ENCODE measurements around the gene ATP6V1G2.

GRCh38 chr6:31531162-31531561 lies 15.2 kb downstream of the ATP6V1G2 start:
- TF ChIP-seq CTCF (conservative IDR thresholded peaks at IDR 0.05; ENCODE audit: low read length) (no peak), EZH2phosphoT487 (IDR thresholded peaks at IDR 0.05; ENCODE audit: borderline replicate concordance, low read depth, low read length) (no peak)

All from OCI-LY7 (cell line).